Activated CD4-positive, alpha-beta T cell treated with anti-CD3 and anti-CD28 coated beads for 36 hours (primary cell): ENCODE measurements around the gene RAC2. TPM values are rescaled to one million over a fixed set of nuclear protein-coding genes. Genes with fewer than 3 reads are reported as not detected.

ENCODE experiments used
- ATAC-seq: fragments of 200-7000 bp; cut with Tn5 transposase; one replicate; pipeline ENCODE4 v1.10.0; 2021; ENCODE audit warnings: mild to moderate bottlenecking, moderate library complexity
- CTCF ChIA-PET: fragments of 350-600 bp; sonication (Branson Sonifier 250); formaldehyde crosslinking; loops from one replicate; lab custom pipeline; 2021; ENCODE audit warnings: antibody characterized with exemption; lab: Charles Lee
- POLR2A ChIA-PET: fragments of 350-600 bp; sonication (Branson Sonifier 250); formaldehyde crosslinking; loops from one replicate; lab custom pipeline; 2021; ENCODE audit warnings: antibody characterized with exemption, inconsistent platforms; lab: Charles Lee
- DNase-seq: peaks from one replicate; pipeline ENCODE4 v3.0.0-alpha.2; 2020
- H3K27ac Mint-ChIP-seq: one replicate; pipeline ENCODE4 v1.8.0; 2021; ENCODE audit warnings: mixed read lengths
- H3K27me3 Mint-ChIP-seq: one replicate; pipeline ENCODE4 v1.8.0; 2021; ENCODE audit warnings: mixed read lengths
- H3K36me3 Mint-ChIP-seq: one replicate; pipeline ENCODE4 v1.8.0; 2021; ENCODE audit warnings: low read depth, mixed read lengths
- H3K4me1 Mint-ChIP-seq: one replicate; pipeline ENCODE4 v1.8.0; 2021; ENCODE audit warnings: mixed read lengths
- H3K4me3 Mint-ChIP-seq: one replicate; pipeline ENCODE4 v1.8.0; 2021; ENCODE audit warnings: mild to moderate bottlenecking, moderate library complexity, mixed read lengths
- H3K9me3 Mint-ChIP-seq: one replicate; pipeline ENCODE4 v1.8.0; 2021; ENCODE audit warnings: low read depth, mixed read lengths
- intact Hi-C, 2 experiments: fragments of 100-400 bp; cut with DNase I in 1 of 2; cut with micrococcal nuclease in 1 of 2; formaldehyde crosslinking; loops; one replicate each; pipeline versions ENCODE4 v1.14.2 to v1.15.1; 2022 to 2024; cut with DNase I, micrococcal nuclease
- total RNA-seq, 2 experiments: library from RNA; stranded (reverse); gene quantifications; one replicate each; pipeline ENCODE4 v1.2.3, GENCODE V29; 2021

The RAC2 gene
- total RNA-seq, 2 experiments from 2014 or later = 692 to 930 TPM

DNA sequence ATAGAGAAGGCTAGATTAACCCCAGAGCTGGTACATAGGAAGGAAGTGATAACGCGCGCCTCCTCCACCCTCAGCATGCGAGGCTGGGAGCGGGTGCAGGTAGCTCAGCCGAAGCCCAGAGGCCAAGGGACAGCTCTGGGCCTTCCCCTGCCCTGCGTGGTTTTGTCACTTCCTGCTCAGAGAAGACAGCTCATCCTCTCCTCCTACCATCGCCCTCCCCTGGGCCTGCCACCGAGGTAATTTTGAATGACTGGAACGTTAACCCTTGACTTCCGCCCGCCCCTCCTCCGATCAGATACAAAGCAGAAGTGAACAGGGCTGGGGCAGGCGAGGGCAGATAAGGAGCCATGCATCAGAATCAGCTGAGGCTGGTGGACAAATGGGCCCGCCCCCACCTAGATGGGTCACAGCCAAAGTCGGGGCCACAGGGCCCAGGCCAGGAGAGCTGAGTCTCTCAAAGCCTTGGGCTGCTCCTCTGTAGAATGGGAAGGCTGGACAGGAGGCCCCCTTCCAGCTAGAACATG, 1.6 kb downstream of the RAC2 start:
- H3K27me3 Mint-ChIP-seq = no peaks in the 10 kb centered on the region
- peaks cover 65% of the 10 kb centered on the region for H3K36me3 Mint-ChIP-seq

DNA sequence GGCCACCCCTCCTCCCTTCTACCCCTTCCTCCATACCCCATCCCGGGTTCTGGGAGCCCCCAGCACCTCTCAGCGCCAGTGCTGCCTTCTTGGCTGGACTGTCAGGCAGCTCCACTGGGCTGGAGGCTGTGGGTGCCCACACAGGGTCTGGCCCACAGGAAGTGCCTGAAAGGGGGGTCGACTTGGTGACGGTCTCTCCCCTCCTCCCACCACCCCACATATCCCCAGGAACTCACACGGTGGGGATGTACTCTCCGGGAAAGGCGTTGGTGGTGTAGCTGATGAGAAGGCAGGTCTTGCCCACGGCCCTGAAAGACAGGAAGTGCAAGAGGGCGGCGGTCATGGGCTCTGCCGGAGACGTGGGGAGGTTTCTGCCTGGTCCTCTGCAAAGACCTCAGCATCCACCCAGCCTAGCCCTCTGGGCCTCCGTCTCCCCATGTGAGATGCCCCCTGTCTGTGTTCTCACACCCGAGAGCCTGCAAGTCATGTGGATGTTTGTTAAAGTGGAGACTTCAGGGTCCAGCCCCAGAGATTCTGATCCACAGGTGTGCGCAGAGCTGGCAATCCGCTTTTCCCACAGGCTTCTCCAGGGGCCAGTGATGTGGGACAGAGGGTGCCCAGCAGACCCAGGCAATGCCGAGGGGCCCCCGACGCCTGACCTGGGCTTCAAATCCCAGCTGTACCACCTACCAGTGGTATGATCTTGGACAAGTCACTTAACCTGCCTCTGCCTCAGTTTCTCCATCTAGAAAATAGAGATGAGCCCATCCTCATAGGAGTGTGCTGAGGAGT, 2.5 kb downstream of the RAC2 start:
- no peak for ATAC-seq

More for the DNA sequence above, 1.6 kb downstream of the RAC2 start:
- intact Hi-C loops = loop anchor here (1.0 to 10.0 kb wide), 10 partner anchors 12 to 878 kb away; partner anchors contain the start of genes EIF3D (in 1 of the 2), GCAT (in 1 of the 2), GGA1 (in 1 of the 2) and LGALS1 (in 1 of the 2)
- DNase-seq (peak; percentile 96), ATAC-seq (peak; percentile 76)
- Mint-ChIP-seq H3K27ac (peak overlapping the region; percentile 94), H3K4me1 (peaks cover 55% of the 10 kb centered on the region), H3K4me3 (peak overlapping the region; percentile 92), H3K9me3 (no peaks in the 10 kb centered on the region)
- CTCF ChIA-PET = interaction anchor here (0.6 to 16.2 kb wide), 24 partner anchors 11 to 350 kb away, joined by 3 to 187 read pairs (median 4); partner anchors contain the start of gene IL2RB
- POLR2A ChIA-PET = interaction anchor here (0.7 to 5.3 kb wide), 13 partner anchors 12 to 120 kb away, joined by 3 to 55 read pairs (median 4); partner anchors contain the start of gene IL2RB

GRCh38 chr22:37240941-37241320, 3.1 kb downstream of the RAC2 start:
- DNase-seq (peak; percentile 55), ATAC-seq (no peak)
- POLR2A ChIA-PET = interaction anchor here (1.7 to 5.3 kb wide), 3 partner anchors 11 to 22 kb away, joined by 7 to 55 read pairs (median 13); no protein-coding TSS in a partner anchor
- intact Hi-C loops = loop anchor here (5.0 to 10.0 kb wide), 4 partner anchors 79 to 876 kb away; partner anchors contain the start of genes GCAT (in 1 of the 2) and LGALS1 (in 1 of the 2)
- peak overlapping the region; percentile 94 for H3K27ac Mint-ChIP-seq
- H3K4me3 Mint-ChIP-seq = peak overlapping the region; percentile 92
- H3K27me3 Mint-ChIP-seq = no peaks in the 10 kb centered on the region
- peaks cover 70% of the 10 kb centered on the region for H3K4me1 Mint-ChIP-seq
- CTCF ChIA-PET = interaction anchor here (0.6 to 16.2 kb wide), 10 partner anchors 10 to 997 kb away, joined by 3 to 187 read pairs (median 6); no protein-coding TSS in a partner anchor
- H3K36me3 Mint-ChIP-seq = peaks cover 80% of the 10 kb centered on the region
- H3K9me3 Mint-ChIP-seq = no peaks in the 10 kb centered on the region

More for the DNA sequence above, 2.5 kb downstream of the RAC2 start:
- ChIA-PET POLR2A (interaction anchor here (0.8 to 5.3 kb wide), 12 partner anchors 11 to 119 kb away, joined by 3 to 55 read pairs (median 4); partner anchors contain the start of gene IL2RB), CTCF (interaction anchor here (0.6 to 16.2 kb wide), 23 partner anchors 11 to 997 kb away, joined by 3 to 187 read pairs (median 4); partner anchors contain the start of gene IL2RB)
- intact Hi-C loops = loop anchor here (1.0 to 10.0 kb wide), 10 partner anchors 11 to 877 kb away; partner anchors contain the start of genes EIF3D (in 1 of the 2), GCAT (in 1 of the 2), GGA1 (in 1 of the 2) and LGALS1 (in 1 of the 2)
- H3K4me1 Mint-ChIP-seq = peaks cover 64% of the 10 kb centered on the region
- H3K4me3 Mint-ChIP-seq = peak overlapping the region; percentile 92
- peaks cover 74% of the 10 kb centered on the region for H3K36me3 Mint-ChIP-seq
- no peaks in the 10 kb centered on the region for H3K27me3 Mint-ChIP-seq
- H3K9me3 Mint-ChIP-seq = no peaks in the 10 kb centered on the region
- DNase-seq = peak; percentile 80
- peak overlapping the region; percentile 94 for H3K27ac Mint-ChIP-seq

GRCh38 chr22:37240240-37240940, 3.7 kb downstream of the RAC2 start:
- CTCF ChIA-PET = interaction anchor here (0.7 to 16.2 kb wide), 8 partner anchors 10 to 996 kb away, joined by 3 to 187 read pairs (median 4); no protein-coding TSS in a partner anchor
- peak overlapping the region; percentile 92 for H3K4me3 Mint-ChIP-seq
- H3K9me3 Mint-ChIP-seq = no peaks in the 10 kb centered on the region
- peak overlapping the region; percentile 94 for H3K27ac Mint-ChIP-seq
- DNase-seq (no peak), ATAC-seq (no peak)
- POLR2A ChIA-PET = interaction anchor here (0.7 to 5.3 kb wide), 3 partner anchors 10 to 117 kb away, joined by 3 to 55 read pairs (median 4); no protein-coding TSS in a partner anchor
- no peaks in the 10 kb centered on the region for H3K27me3 Mint-ChIP-seq
- H3K4me1 Mint-ChIP-seq = peaks cover 73% of the 10 kb centered on the region
- H3K36me3 Mint-ChIP-seq = peaks cover 84% of the 10 kb centered on the region
- intact Hi-C loops = loop anchor here (5.0 to 10.0 kb wide), 4 partner anchors 78 to 876 kb away; partner anchors contain the start of genes GCAT (in 1 of the 2) and LGALS1 (in 1 of the 2)

DNA sequence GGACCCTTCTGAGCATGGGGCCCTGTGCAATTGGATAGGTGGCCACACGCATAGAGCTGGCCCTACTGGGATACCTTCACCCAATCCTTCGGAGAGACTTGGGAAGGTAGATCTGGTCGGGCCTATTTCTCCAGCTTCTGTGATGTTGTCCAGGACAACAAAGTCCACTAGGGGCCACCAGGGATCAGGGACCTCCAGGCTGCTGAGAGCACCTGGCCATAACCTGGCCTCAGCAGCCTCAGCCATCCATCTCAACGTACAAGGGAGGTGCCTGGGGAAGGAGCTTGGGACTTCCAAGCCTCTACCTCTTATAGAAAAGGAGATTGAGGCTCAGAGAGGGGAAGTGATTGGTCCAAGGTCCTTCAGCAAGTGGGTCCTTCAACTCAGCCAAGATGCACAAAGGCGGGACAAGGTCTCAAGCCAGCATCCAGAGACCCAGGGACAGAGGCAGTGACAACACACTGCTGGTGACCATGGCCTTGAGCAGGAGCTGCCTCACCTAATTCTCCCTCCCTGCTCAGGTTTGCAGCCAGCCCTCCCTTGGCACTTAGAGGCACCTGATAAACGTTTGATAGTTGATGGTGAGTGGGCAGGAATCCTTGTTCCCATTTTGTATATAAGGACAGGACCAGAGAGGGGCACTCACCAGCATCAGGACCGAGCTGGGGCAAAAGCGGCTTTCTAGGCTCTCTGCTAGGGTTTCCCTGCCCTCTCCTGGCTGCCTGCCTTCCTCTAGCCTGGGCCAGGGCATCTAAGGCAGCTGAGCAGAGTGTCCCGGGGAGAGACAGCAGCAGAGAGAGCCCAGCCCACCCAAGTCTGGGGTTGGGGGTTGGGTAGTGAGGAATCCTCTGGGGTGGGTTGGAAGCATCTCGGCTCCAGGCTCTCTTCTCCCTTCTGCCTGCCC, 4.5 kb downstream of the RAC2 start:
- Mint-ChIP-seq H3K27me3 (no peaks in the 10 kb centered on the region), H3K27ac (peak overlapping the region; percentile 94), H3K9me3 (no peaks in the 10 kb centered on the region), H3K4me3 (peak overlapping the region; percentile 92), H3K4me1 (peaks cover 73% of the 10 kb centered on the region), H3K36me3 (peaks cover 92% of the 10 kb centered on the region)
- ChIA-PET CTCF (interaction anchor here (0.6 to 16.2 kb wide), 7 partner anchors 9 to 392 kb away, joined by 3 to 187 read pairs (median 4); partner anchors contain the start of gene KCTD17), POLR2A (interaction anchor here (0.7 to 1.4 kb wide), 4 partner anchors 10 to 116 kb away, joined by 3 to 4 read pairs (median 4); no protein-coding TSS in a partner anchor)
- ATAC-seq (no peak), DNase-seq (no peak)
- intact Hi-C loops = loop anchor here (2.0 to 10.0 kb wide), 6 partner anchors 21 to 875 kb away; partner anchors contain the start of genes GCAT (in 1 of the 2) and LGALS1 (in 1 of the 2)

- H3K27me3 Mint-ChIP-seq = no peaks in the 10 kb centered on the region
- POLR2A ChIA-PET = interaction anchor here (0.5 to 1.0 kb wide), 2 partner anchors 76 to 710 kb away, joined by 3 to 9 read pairs; no protein-coding TSS in a partner anchor
- peak overlapping the region; percentile 92 for H3K4me3 Mint-ChIP-seq
- H3K4me1 Mint-ChIP-seq = peaks cover 88% of the 10 kb centered on the region
- H3K36me3 Mint-ChIP-seq = peaks cover 96% of the 10 kb centered on the region
- peak overlapping the region; percentile 94 for H3K27ac Mint-ChIP-seq
- CTCF ChIA-PET = interaction anchor here (0.6 to 16.2 kb wide), 8 partner anchors 7 to 118 kb away, joined by 3 to 187 read pairs (median 3); no protein-coding TSS in a partner anchor
- ATAC-seq = no peak
- peak; percentile 34 for DNase-seq
- intact Hi-C loops = loop anchor here (1.0 to 2.0 kb wide), 4 partner anchors 7 to 39 kb away; no protein-coding TSS in a partner anchor
- no peaks in the 10 kb centered on the region for H3K9me3 Mint-ChIP-seq
Observed at GRCh38 chr22:37237371-37238268, 6.4 kb downstream of the RAC2 start.

GRCh38 chr22:37235897-37236607, 8.0 kb downstream of the RAC2 start:
- Mint-ChIP-seq H3K36me3 (peaks cover 96% of the 10 kb centered on the region), H3K4me1 (peaks cover 99% of the 10 kb centered on the region), H3K9me3 (no peaks in the 10 kb centered on the region), H3K27ac (peak overlapping the region; percentile 94), H3K4me3 (peak overlapping the region; percentile 92), H3K27me3 (no peaks in the 10 kb centered on the region)
- DNase-seq = no peak
- ChIA-PET CTCF (interaction anchor here (0.7 kb wide), 1 partner anchor 36 kb away, joined by 3 read pairs; no protein-coding TSS in a partner anchor), POLR2A (no interaction called here)
- ATAC-seq = no peak
- intact Hi-C loops = no loop called here
